ENCODE data around the gene APOC3. TPM values are rescaled to one million over a fixed set of nuclear protein-coding genes. Genes with fewer than 3 reads are reported as not detected.

Gene APOC3
- total and polyA plus RNA-seq, 2 of the 4 experiments (the other 2 are of a cell fraction) = not detected

DNA sequence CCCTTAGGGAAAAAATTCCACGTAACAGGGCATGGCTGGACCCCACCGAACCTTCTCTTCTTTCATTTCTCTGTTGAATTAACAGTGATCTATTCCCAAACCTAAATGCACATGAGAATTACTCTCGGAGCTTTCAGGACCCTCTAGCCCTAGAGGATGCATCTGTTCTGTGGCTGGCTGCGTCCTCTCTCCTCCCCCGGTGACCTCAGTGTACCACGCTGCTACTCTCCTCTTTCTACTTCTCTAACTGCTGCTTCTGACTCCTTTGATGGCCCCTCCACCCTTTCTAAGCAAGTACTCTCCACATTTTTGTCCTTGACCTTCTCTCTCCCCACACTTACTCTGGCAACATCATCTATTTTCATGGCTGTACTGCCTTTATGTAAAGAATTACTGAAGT lies 19.8 kb downstream of the APOC3 start:
- no peak overlapping the region for H3K4me2 ChIP-seq (ENCODE audit: low read depth, low read length)
- no peak overlapping the region for H2BK15ac ChIP-seq (ENCODE audit: low read depth, low read length)
- no peak overlapping the region for H2AK9ac ChIP-seq (replicated peaks; ENCODE audit: low read depth, low read length, poor library complexity)
- peaks cover 17% of the 10 kb centered on the region for H4K20me1 ChIP-seq (ENCODE audit: insufficient read depth, low read length)
- H3K9me1 ChIP-seq (ENCODE audit: insufficient read depth, low read length) = peaks cover 23% of the 10 kb centered on the region
- no peak overlapping the region for H3K4ac ChIP-seq (ENCODE audit: low read depth, low read length)
- H3K36me3 ChIP-seq (ENCODE audit: control insufficient read depth, insufficient read depth, low read length) = peaks cover 36% of the 10 kb centered on the region
- TF ChIP-seq SMC3 (IDR thresholded peaks at IDR 0.05; ENCODE audit: low read depth, low read length) (no peak), CHD1 (IDR thresholded peaks at IDR 0.05; ENCODE audit: low read depth, low read length) (no peak), BHLHE40 (IDR thresholded peaks at IDR 0.05; ENCODE audit: low read depth, low read length) (no peak), NFE2L2 (IDR thresholded peaks at IDR 0.05; ENCODE audit: low read depth, low read length) (no peak), RCOR1 (IDR thresholded peaks at IDR 0.05; ENCODE audit: insufficient replicate concordance, low read length) (no peak), RAD21 (IDR thresholded peaks at IDR 0.05; ENCODE audit: low read length) (no peak), MAFK (IDR thresholded peaks at IDR 0.05; ENCODE audit: low read depth, low read length) (no peak), MXI1 (IDR thresholded peaks at IDR 0.05; ENCODE audit: borderline replicate concordance, low read depth, low read length) (no peak), RFX5 (IDR thresholded peaks at IDR 0.05; ENCODE audit: low read depth, low read length) (no peak), POLR2A (IDR thresholded peaks at IDR 0.05; ENCODE audit: low read depth, low read length) (no peak), MAZ (IDR thresholded peaks at IDR 0.05; ENCODE audit: borderline replicate concordance, low read depth, low read length) (no peak), FOS (IDR thresholded peaks at IDR 0.05; ENCODE audit: low read depth, low read length) (no peak), CEBPB (IDR thresholded peaks at IDR 0.05; ENCODE audit: low read depth, low read length) (no peak), ELK1 (IDR thresholded peaks at IDR 0.05; ENCODE audit: borderline replicate concordance, low read depth, low read length) (no peak)
- TF ChIP-seq, protein P1, sequence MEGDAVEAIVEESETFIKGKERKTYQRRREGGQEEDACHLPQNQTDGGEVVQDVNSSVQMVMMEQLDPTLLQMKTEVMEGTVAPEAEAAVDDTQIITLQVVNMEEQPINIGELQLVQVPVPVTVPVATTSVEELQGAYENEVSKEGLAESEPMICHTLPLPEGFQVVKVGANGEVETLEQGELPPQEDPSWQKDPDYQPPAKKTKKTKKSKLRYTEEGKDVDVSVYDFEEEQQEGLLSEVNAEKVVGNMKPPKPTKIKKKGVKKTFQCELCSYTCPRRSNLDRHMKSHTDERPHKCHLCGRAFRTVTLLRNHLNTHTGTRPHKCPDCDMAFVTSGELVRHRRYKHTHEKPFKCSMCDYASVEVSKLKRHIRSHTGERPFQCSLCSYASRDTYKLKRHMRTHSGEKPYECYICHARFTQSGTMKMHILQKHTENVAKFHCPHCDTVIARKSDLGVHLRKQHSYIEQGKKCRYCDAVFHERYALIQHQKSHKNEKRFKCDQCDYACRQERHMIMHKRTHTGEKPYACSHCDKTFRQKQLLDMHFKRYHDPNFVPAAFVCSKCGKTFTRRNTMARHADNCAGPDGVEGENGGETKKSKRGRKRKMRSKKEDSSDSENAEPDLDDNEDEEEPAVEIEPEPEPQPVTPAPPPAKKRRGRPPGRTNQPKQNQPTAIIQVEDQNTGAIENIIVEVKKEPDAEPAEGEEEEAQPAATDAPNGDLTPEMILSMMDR (conservative IDR thresholded peaks at IDR 0.05; ENCODE audit: low read depth, low read length) = no peak
- TF ChIP-seq, protein P2, sequence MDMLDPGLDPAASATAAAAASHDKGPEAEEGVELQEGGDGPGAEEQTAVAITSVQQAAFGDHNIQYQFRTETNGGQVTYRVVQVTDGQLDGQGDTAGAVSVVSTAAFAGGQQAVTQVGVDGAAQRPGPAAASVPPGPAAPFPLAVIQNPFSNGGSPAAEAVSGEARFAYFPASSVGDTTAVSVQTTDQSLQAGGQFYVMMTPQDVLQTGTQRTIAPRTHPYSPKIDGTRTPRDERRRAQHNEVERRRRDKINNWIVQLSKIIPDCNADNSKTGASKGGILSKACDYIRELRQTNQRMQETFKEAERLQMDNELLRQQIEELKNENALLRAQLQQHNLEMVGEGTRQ (IDR thresholded peaks at IDR 0.05; ENCODE audit: low read depth, low read length) = no peak
- no peak overlapping the region for H2BK120ac ChIP-seq (ENCODE audit: low read depth, low read length)
- CTCF ChIA-PET = interaction anchor here (1.2 kb wide), 1 partner anchor 14 kb away, joined by 3 read pairs; no protein-coding TSS in a partner anchor
- dilution Hi-C loops (cut with HindIII; ENCODE audit: low sequenced_read_pairs, unreplicated experiment) = no loop called here
- ATAC-seq (ENCODE audit: low read depth) = no peak
- H3K27ac ChIP-seq (ENCODE audit: insufficient read depth, low read length) = no peak overlapping the region
- WGBS, 2 experiments (ENCODE audit: extremely low coverage in 2 of 2, insufficient read length in 1 of 2) = 85% methylated on average over 4 of the region's 6 CpGs; no CpG with 5 or more reads in 1 of the 2 experiments
- H3K9ac ChIP-seq (ENCODE audit: low read depth, low read length) = no peak overlapping the region
- H2AFZ ChIP-seq (replicated peaks; ENCODE audit: low read length, poor library complexity) = no peak overlapping the region
- peaks cover 16% of the 10 kb centered on the region for H3K4me1 ChIP-seq (ENCODE audit: control insufficient read depth, insufficient read depth, low read length)
- H2BK20ac ChIP-seq (ENCODE audit: low read depth, low read length) = no peak overlapping the region
- H3K14ac ChIP-seq (replicated peaks; ENCODE audit: low read depth, low read length) = no peak overlapping the region
- no peak overlapping the region for H4K91ac ChIP-seq (ENCODE audit: insufficient read depth, low read depth, low read length)
- no peak overlapping the region for H4K5ac ChIP-seq (ENCODE audit: low read depth, low read length)
- H3K23ac ChIP-seq (ENCODE audit: low read depth, low read length) = no peak overlapping the region
- H3K4me3 ChIP-seq (ENCODE audit: insufficient read depth, low read depth, low read length) = no peak overlapping the region
- H3K18ac ChIP-seq (ENCODE audit: low read depth, low read length) = no peak overlapping the region
- H3K79me1 ChIP-seq (ENCODE audit: low read depth in 1 of 2, low read length in 2 of 2) = peaks cover 6 to 24% of the 10 kb centered on the region in 2 experiments; a peak in 3 of 4 replicates
- no peak overlapping the region for H2BK5ac ChIP-seq (ENCODE audit: low read depth, low read length, poor library complexity, severe bottlenecking)
- H3K56ac ChIP-seq (ENCODE audit: extremely low read depth, insufficient read depth, low read length) = no peak overlapping the region
- POLR2A ChIA-PET (ENCODE audit: unreplicated experiment) = no interaction called here
- BruUV-seq (replicated peaks) = no TSS peak
- in situ Hi-C loops (cut with MboI; ENCODE audit: low sequenced_read_pairs) = no loop called here
- intact Hi-C loops (cut with micrococcal nuclease) = no loop called here
- no peak overlapping the region for H4K8ac ChIP-seq (ENCODE audit: low read depth in 2 of 2, low read length in 2 of 2)
- no peak overlapping the region for H2AK5ac ChIP-seq (ENCODE audit: low read depth, low read length)
- H3K9me3 ChIP-seq (ENCODE audit: control insufficient read depth, insufficient read depth, low read length) = no peaks in the 10 kb centered on the region
- H3K27me3 ChIP-seq (ENCODE audit: control insufficient read depth, insufficient read depth, low read length) = no peaks in the 10 kb centered on the region
- no peak for DNase-seq
